K562 (cell line): ENCODE results near the gene TLCD1. TPM values are rescaled to one million over a fixed set of nuclear protein-coding genes. Genes with fewer than 3 reads are reported as not detected.

ENCODE experiments used
- CBFA2T2 ChIP-seq: fragments of 450-650 bp; conservative IDR thresholded peaks from 2 replicates; pipeline ENCODE4 v1.6.1; 2017; ENCODE audit warnings: mild to moderate bottlenecking
- CBFB ChIP-seq: sonication (generic); formaldehyde crosslinking; IDR thresholded peaks from 2 replicates; pipeline ENCODE4 v1.4.0; 2020; ENCODE audit warnings: mild to moderate bottlenecking, missing genetic modification reagents
- CTBP1 ChIP-seq: fragments of 450-650 bp; IDR thresholded peaks from 2 replicates; pipeline ENCODE4 v1.6.1; 2016; ENCODE audit warnings: borderline replicate concordance
- DPF2 ChIP-seq: fragments of 450-650 bp; IDR thresholded peaks from 2 replicates; pipeline ENCODE4 v1.6.1; 2016
- HLTF ChIP-seq: fragments of 450-650 bp; IDR thresholded peaks from 2 replicates; pipeline ENCODE4 v1.6.1; 2016
- JUNB ChIP-seq: fragments of 450-650 bp; formaldehyde crosslinking; conservative IDR thresholded peaks from 2 replicates; pipeline ENCODE4 v1.4.0; 2020; ENCODE audit warnings: mild to moderate bottlenecking
- MAFK ChIP-seq: IDR thresholded peaks from 2 replicates; pipeline ENCODE4 v1.6.1; 2011; ENCODE audit warnings: low read length, improper control_type of control experiment
- MCM3 ChIP-seq: fragments of 450-650 bp; IDR thresholded peaks from 2 replicates; pipeline ENCODE4 v1.6.1; 2016
- NR0B1 ChIP-seq: fragments of 450-650 bp; IDR thresholded peaks from one replicate; pipeline ENCODE4 v1.6.1; 2018; ENCODE audit warnings: mild to moderate bottlenecking, moderate library complexity; ENCODE audit not compliant: partially characterized antibody
- SMC3 ChIP-seq: conservative IDR thresholded peaks from 2 replicates; pipeline ENCODE4 v1.6.1; 2011; ENCODE audit warnings: low read depth, low read length, improper control_type of control experiment; ENCODE audit not compliant: insufficient read depth
- SNRNP70 ChIP-seq: fragments of 200-400 bp; formaldehyde crosslinking; optimal IDR thresholded peaks from 2 replicates; pipeline ENCODE3; 2017; ENCODE audit warnings: low read depth, low read length
- TAF1 ChIP-seq: IDR thresholded peaks from 2 replicates; pipeline ENCODE4 v1.6.1; 2011; ENCODE audit warnings: mild to moderate bottlenecking, low read length, moderate library complexity; ENCODE audit not compliant: insufficient read depth, control insufficient read depth, severe bottlenecking; ENCODE audit errors: extremely low read depth
- TCF15 ChIP-seq: fragments of 250-450 bp; sonication (Bioruptor Pico); IDR thresholded peaks from 2 replicates; pipeline ENCODE4 v1.8.0; 2022; ENCODE audit warnings: moderate library complexity, mild to moderate bottlenecking, inconsistent platforms
- TCF7 ChIP-seq: sonication (generic); IDR thresholded peaks from 2 replicates; pipeline ENCODE4 v1.6.1; 2016; ENCODE audit warnings: antibody characterized with exemption, borderline replicate concordance
- U2AF2 ChIP-seq: fragments of 200-400 bp; formaldehyde crosslinking; optimal IDR thresholded peaks from 2 replicates; pipeline ENCODE3; 2017; ENCODE audit warnings: low read depth, mild to moderate bottlenecking, low read length
- ZBTB11 ChIP-seq, 3 experiments: fragments of 200-800 bp in 1 of 3; fragments of 250-450 bp in 1 of 3; fragments of 450-650 bp in 1 of 3; sonication (Bioruptor Pico) in 1 of 3; sonication (Bioruptor generic) in 1 of 3; formaldehyde crosslinking in 1 of 3; IDR thresholded peaks; 2 replicates each; pipeline versions ENCODE4 v1.6.1 to v1.8.0; 2016 to 2022; ENCODE audit warnings: mild to moderate bottlenecking in 2 of 3, missing genetic modification characterization in 2 of 3, missing compliant biosample characterization in 1 of 3, moderate library complexity in 1 of 3
- ZNF232 ChIP-seq: sonication (generic); formaldehyde crosslinking; IDR thresholded peaks from 2 replicates; pipeline ENCODE4 v1.8.0; 2022; ENCODE audit warnings: mild to moderate bottlenecking, missing genetic modification reagents
- ZNF609 ChIP-seq: sonication (generic); formaldehyde crosslinking; IDR thresholded peaks from 2 replicates; pipeline ENCODE4 v1.8.1; 2023; ENCODE audit warnings: missing genetic modification reagents, mild to moderate bottlenecking, borderline replicate concordance
- polyA plus RNA-seq, 8 experiments: library from polyadenylated mRNA; depleted of rRNA in 4 of 8; stranded (reverse) in 5 of 8; unstranded in 3 of 8; fragments of >200 nt; fragmentation: Nextera tagmentation in 2 of 8; fragmentation: Illumina TruSeq in 1 of 8; extraction: Ambion mirVana in 2 of 8; extraction: Trizol in 1 of 8; gene quantifications; 2 replicates each; pipeline versions ENCODE4 v1.2.1 to v1.2.3, GENCODE V29; 2011 to 2014; ENCODE audit warnings: inconsistent platforms in 1 of 8, missing spikeins in 1 of 8
- total RNA-seq, 7 experiments: library from RNA; depleted of rRNA in 6 of 7; stranded (reverse); fragments of >200 nt in 6 of 7; fragmentation: Illumina TruSeq in 2 of 7; extraction: Trizol in 2 of 7; gene quantifications; 2 replicates each; pipeline versions ENCODE4 v1.2.1 to v1.2.3, GENCODE V29; 2011 to 2021; ENCODE audit warnings: low replicate concordance in 1 of 7

The TLCD1 gene
- total and polyA plus RNA-seq, 9 of the 15 experiments (the other 6 are each of a cell fraction or from before 2014, with no cell fraction given) = 6.8 to 37.7 (median 21.7) TPM

- TF ChIP-seq ZBTB11 (CRISPR knock-in tag; IDR thresholded peaks at IDR 0.05) (no peak; a peak in 1 of 6 replicates), HLTF (no peak), CBFA2T2 (no peak), ZNF609 (no peak; the same call in 1 of the 2 replicates), DPF2 (no peak), CTBP1 (no peak), SMC3 (no peak), ZNF232 (CRISPR knock-in tag) (peak; percentile 75), MAFK (no peak), TAF1 (no peak), NR0B1 (no peak), TCF15 (CRISPR knock-in tag) (peak; percentile 29; the same call in 1 of the 2 replicates), CBFB (CRISPR knock-in tag) (no peak), TCF7 (no peak), MCM3 (no peak), JUNB (CRISPR knock-in tag) (0 out of 2 replicates have a peak, but pooled peaks have one; percentile 6), U2AF2 (no peak), SNRNP70 (no peak)
These were observed 18.3 kb upstream of the TLCD1 start (continued) for GRCh38 chr17:28744104-28744971.
